GM19372 (cell line): ENCODE results near the gene TMEM164.

Experiments used
- ATAC-seq: cut with Tn5 transposase; IDR thresholded peaks from one replicate; pipeline ENCODE4 v1.9.1; 2021; ENCODE audit warnings: mild to moderate bottlenecking, low read depth, moderate library complexity; ENCODE audit not compliant: unreplicated experiment

TMEM164 gene

GRCh38 chrX:110003167-110004156, 548 bp downstream of the TMEM164 start:
- ATAC-seq = peak; percentile 18

DNA sequence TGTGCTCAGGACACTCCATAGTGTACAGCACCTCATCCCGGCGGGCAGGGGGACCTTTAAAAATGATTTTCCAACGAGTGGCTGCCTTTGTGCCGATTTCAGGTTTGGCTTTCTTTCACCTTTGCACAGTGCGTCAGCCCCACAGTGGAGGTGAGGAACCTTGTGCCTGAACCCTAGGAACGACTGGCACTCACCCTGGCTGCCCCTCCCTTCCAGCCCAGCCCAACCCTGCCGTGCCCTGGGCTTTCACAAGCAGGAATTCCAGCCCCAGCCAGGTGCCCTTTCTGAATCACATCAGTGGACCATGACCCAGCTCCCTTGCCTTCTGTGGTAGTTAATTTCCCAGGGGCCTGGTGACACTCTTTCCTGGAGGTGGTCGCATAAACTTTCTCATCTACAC, 1.3 kb downstream of the TMEM164 start:
- no peak for ATAC-seq

DNA sequence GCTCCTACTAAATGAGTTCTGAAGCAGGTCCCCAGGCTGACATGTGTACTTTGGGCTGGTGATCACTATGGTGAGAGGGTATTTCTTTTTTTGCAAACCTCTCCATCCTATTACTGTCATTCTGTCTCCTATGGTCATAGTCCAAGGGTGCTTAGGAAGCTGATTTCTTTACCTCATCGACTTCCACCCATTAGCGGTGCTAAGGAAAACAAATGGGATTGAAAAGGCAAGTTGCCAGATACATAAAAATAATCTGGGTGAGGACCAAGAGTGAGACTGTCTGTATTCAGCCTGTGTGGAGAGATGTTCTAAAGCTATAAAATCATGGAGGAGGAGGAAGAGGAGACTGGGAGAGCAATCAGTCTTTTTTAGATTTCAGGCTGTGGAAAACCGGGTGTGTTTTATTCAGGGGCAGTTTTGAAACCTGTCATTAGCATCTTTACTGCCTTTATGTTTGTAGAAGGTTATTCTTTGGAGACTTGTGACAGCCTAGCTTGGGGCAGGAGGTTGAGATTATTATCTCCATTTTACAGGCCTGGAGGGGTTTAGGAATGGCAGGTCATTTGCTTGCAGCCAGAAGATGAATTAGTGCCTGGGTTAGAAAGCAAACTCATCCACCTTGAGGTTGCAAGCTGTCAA, 1.9 kb downstream of the TMEM164 start:
- ATAC-seq = no peak

- no peak for ATAC-seq
These were observed 3.2 kb downstream of the TMEM164 start for GRCh38 chrX:110006161-110006560.

GRCh38 chrX:110006821-110007375, 4.0 kb downstream of the TMEM164 start:
- no peak for ATAC-seq

DNA sequence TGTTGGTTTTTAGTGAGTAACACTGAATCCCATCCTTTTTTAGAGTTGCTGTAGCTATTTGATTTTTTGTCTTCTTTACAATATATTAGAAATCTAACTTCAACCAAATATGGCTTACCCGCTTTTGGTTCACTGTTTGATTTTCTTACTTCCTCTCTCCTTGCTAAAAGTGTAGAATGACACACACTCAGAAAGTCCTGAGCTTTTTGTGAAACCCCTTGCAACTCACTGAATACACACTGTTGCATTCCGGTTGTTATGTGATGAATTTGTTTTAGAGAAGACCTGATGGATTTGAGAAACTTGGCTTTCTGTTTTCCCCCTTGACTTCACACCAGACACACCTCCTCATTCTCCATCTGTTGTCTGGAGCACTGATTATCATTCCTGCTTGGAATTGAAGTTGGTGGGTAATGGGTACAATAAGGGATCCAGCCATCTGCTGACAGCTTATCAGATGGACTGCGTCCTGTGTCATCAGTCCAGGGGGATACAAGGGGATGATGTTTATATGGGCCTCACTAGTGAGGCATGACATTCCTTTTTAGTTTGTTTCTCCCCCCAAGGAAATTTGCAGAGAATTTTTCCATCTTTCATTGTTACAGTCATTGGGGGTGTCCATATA, 5.2 kb downstream of the TMEM164 start:
- no peak for ATAC-seq

GRCh38 chrX:110012818-110013485, 10.0 kb downstream of the TMEM164 start:
- no peak for ATAC-seq

DNA sequence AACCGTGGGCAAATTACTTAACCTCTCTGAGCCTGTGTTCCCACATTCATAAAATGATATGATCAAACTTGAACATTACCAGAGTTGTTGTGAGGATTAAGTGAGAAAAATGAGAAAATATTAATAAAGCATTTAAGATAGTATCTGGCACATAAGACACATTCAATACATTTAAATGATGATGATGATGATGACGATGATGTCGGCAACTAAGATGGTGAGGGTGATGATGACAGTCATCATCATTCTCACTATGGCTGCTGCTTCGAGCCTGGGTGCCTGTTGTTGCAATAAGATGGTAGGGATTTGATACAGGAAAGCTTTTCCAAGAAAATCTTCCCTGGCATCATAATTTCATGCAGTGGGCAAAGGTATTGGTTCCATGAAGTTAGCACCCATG, 11.1 kb downstream of the TMEM164 start:
- ATAC-seq = no peak

GRCh38 chrX:110015032-110015431, 12.1 kb downstream of the TMEM164 start:
- no peak for ATAC-seq

DNA sequence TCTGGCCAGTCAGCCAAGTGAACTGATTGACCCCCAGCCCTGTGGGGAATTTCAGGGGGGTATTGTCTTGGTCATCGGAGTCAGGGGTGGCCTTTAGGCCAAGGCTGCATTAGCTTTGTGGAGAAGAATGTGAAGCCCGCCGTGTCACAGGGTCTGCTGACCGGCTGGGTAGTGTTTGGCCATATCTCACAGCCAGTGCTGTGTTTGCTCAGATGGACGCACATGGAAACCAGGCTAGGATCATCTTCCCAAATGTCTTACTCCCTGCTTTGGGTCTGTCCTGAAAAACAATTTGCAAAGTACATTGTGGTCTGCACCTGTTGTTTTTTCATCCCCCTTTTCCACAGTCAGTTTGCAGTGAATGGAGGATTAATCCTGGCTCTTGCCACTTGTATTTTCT, 13.0 kb downstream of the TMEM164 start:
- no peak for ATAC-seq

GRCh38 chrX:110020536-110020935, 17.6 kb downstream of the TMEM164 start:
- ATAC-seq = no peak

GRCh38 chrX:110021258-110022022, 18.5 kb downstream of the TMEM164 start:
- no peak for ATAC-seq

- no peak for ATAC-seq
These were observed 19.9 kb downstream of the TMEM164 start for GRCh38 chrX:110022599-110023448.

GRCh38 chrX:110025395-110025794, 22.5 kb downstream of the TMEM164 start:
- ATAC-seq = no peak

DNA sequence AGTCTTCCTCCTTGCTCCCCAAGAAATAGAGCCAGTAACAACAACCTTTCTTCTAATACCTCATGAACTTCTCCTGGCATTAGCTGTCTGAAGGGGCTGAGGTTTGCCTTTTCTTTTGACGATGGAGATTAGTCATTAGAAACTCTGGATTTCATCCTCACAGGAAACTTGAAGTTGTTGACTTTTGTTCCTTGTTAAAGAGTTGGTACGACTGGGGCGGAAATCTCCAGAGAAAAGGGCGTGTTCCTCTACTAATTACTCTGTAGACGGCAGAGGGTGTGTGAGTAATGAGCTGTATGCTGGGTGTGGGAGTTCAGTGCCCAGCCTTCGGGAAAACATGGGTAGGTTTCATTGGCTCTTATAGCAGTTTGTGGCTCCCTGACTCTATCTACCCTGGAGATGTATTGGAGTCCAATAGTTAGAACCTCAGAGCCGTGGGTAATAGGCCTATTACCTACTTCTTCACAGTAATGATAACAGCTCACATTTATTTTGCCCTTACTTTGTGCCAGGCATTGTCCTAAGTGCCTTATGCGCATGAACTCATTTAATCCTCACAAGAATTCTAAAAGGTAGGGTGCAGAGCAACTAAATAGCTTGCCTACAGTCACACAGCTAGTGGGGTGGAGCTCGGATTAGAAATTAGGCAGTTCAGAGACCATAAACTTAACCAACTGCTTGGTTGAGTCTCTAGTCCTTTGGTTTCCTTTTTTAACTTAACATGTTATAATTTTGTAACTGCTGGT, 23.4 kb downstream of the TMEM164 start:
- no peak for ATAC-seq

GRCh38 chrX:110032534-110033147, 29.7 kb downstream of the TMEM164 start:
- no peak for ATAC-seq

GRCh38 chrX:110034036-110034435, 31.1 kb downstream of the TMEM164 start:
- no peak for ATAC-seq
